ENCODE measurements around the gene EEFSEC.
A peak's percentile ranks its signal among the peaks of the same experiment; 100 is the strongest.

Gene EEFSEC

GRCh38 chr3:128317698-128318231, 164.5 kb downstream of the EEFSEC start:
- DNase-seq (ENCODE audit: low spot score): no peak

GRCh38 chr3:128318275-128318941, 165.1 kb downstream of the EEFSEC start:
- no peak for DNase-seq (ENCODE audit: low spot score)

- DNase-seq (ENCODE audit: low spot score): no peak
Observed at GRCh38 chr3:128319107-128319506, 165.8 kb downstream of the EEFSEC start.

DNA sequence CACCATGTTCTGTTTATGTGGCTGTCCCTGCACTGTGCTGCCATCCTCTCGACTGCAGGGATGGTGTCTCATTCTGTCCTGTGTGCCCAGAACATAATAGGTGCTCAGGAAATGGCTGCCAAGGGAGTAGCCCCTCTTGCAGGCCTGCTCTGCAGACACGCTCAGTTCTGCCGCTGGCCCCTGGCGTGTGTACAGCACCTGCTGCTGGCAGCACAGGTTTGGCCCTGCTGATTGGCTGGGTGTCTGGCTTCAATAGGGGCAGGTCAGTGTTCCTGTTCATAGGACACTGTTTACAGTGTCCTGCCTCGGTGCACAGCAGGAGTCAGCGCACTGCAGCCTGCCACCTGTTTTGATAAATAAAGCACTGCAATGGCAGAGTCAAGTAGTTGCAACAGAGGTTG, 166.5 kb downstream of the EEFSEC start:
- DNase-seq (ENCODE audit: low spot score): no peak

GRCh38 chr3:128320551-128321340, 167.5 kb downstream of the EEFSEC start:
- no peak for DNase-seq (ENCODE audit: low spot score)

- no peak for DNase-seq (ENCODE audit: low spot score)
Observed at GRCh38 chr3:128321418-128321817, 168.1 kb downstream of the EEFSEC start.

DNA sequence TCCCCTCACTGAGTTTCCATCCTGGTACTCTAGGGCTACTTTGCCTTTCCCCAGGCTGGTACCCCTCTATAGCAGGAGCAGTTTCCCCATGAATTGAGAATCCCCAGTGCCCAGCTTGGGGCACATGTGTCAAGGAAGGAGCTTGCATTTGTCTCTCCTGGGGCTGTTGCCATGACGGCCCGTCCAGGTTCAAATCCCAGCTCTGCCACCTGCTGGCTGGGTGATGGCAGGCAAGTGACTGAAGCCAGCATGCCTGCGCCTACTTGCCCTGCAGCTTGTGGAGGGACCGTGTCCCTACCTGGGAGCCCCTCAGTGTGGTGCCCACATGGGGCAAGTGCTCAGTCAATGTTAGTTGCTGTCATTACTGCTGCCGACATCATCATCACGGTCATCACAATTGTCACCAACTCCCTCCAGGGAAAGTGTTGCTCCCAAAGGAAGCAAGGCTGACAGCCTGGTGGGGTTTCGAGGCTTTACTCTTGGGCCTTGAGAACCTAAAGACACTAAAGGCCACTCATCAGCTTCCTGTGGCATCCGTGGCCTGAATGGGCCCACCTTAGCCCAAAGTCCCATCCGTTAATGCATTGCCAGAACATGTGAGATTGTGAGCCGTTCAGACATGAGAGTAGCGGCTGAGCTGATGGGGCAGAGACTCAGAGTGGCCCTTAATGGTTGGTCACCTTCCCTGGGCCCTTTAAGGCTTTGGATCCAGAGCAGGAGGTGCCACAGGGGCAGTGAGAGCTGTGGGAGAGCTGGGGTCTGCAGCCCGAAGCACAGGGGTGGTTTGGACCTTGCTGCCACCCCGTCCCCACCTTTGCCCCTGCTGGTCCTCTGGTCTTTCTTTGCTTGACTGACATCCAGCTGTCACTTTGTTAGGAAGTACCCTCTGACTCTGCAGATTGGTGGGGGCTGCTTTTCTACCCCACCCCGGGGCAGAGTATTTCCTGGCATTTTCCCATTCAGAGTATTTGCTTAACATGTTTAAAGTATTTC, 169.0 kb downstream of the EEFSEC start:
- peak; percentile 32 for DNase-seq (ENCODE audit: low spot score)

DNA sequence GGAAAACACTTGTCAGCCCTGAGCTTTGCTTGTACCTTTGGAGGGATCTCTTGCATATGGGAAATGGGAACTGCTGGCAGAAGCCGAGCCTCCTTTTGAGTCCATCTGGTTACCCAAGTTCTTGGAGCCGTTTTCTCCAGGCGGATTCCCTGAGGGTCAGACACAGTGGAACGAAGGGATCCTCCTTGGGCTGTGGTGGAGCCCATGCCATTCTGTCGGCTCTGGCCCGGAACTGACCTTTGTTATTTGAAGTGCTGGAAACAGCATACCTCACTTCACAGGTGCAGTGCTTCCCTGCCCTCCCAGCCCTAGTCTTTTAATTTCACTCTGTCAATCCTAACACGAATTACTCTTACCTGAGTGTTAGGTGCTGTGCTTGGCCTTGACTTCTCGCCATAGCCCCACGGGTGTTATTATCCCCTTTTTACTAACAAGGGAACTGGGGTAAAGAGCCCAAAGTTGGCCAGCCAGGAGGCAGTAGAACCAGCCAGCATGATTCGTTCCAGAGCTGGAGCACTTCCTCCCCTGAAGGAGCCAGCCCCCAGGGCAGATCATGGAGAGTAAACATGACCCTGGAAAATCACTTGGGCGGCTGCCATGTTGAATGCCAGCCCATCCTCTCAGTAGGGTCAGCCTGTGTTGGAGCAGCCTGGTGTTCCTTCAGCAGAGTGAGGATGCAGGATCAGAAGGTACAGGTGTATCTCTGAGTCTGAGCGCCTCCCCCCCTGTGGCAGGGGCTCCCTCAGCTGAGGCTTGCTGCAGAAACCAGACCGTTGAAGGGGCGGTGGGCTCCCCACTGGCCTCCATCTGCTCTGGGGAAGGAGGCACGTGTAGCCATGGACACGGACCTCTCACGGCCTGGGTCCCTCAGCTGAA, 170.2 kb downstream of the EEFSEC start:
- DNase-seq (ENCODE audit: low spot score): no peak

DNA sequence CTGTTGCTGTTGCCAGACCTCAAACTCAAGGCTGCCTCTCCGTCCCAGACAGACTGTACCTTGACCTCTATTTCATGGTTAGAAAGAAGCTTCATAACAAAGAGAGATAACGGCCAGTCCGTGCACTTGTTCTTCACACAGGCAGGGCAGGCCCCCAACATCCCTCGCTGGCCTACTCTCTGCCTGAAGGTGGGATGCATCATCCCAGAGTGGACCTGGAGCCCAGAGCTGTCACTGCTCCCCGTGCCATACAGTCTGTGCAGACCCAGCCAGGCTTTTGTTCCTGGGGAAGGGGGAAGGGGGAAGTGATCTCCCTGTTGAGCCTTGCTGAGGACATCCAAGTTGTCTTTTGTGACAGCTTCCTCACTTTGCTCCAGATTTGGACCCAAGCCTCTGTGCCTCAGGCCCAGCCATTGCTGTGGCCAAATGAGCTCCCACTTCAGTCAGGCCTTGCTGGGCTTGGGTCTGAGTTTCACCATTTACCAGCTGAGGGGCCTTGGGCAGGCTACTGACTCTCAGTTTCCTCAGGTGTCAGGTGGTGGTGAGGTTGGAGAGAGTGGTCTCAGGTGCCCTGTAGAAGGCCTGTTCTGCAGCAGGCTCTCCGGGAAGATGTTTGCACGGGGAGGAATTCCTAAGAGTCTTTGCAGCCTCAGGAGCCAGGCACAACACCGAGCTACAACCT, 171.8 kb downstream of the EEFSEC start:
- DNase-seq (ENCODE audit: low spot score): no peak

- no peak for DNase-seq (ENCODE audit: low spot score)
Observed at GRCh38 chr3:128326051-128326823, 173.0 kb downstream of the EEFSEC start.

GRCh38 chr3:128327606-128328031, 174.3 kb downstream of the EEFSEC start:
- DNase-seq (ENCODE audit: low spot score): no peak

DNA sequence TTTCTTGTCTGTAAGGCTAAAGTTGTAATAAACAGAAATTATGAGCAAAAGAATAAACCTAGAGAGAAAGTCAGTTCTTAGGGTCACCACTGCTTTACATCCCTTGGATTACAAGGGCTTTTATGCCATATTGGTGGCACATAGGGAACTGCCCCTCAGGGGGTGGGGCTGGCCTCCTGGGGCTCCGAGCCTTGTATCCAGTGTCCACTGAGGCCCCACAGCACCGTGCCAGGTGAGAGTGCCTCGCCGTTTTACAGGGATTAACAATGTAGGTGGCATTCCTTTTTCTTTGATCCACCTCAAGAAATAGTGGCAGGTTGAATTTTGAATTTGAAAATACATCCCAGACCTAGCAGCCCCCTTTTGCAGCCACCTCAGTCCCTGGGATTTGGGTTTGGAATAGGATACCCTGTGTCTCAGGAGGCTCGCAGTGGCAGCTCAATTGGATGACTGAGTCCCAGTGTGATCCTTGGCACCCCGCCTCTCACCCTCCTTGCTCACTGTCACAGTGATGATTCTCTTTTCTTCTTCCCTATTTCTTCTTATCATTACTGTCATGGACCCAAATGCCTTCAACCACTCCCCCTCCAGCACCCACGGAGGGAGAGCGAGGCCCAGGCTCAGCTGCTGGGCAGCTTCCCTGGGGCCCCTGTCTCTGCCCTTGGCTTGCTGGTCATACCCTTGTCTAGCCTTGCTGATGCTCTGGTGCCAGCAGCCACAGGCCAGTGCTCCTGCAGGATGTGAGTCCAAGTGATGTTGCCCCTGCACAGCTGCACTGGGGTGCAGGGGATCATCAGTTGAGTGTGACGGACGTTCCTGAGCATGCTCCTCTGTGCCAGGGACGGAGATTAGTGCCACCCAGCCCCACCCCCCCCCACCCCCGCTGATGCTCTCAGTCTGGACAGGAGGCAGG, 175.5 kb downstream of the EEFSEC start:
- DNase-seq (ENCODE audit: low spot score): no peak

DNA sequence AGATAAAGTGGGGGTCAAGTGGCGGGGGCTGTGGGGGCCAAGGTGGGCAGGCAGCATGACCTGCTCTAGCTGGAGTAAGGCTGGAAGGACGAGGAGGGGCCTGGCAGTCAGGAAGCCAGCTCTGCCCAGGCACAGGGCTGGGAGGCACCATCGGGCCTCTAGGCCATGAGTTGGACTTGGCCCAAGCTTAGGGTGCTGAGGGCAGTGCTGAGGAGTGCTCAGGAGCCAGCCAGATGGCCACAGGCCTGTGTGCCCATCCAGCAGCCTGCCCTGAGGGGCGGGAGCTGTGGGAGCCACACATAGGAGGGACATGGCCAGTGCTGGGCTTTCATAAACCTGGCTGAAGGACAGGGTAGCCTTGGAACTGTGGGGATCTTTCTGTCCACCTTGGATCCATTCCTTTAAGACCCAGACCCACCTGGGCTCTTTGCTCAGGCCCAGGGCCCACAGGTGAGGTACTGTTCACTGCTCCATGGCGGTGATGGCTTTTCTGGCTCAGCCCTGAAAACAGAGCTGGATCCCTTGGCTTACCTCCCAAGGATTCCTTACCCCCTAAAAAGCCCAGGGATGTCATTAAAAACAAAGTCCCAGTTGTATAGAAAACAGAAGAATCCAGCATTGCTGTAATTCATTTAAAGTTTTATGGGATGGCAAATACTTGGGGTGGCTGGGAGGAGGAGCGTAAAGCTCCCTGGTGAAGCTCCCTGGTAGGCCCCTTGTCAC, 176.4 kb downstream of the EEFSEC start:
- no peak for DNase-seq (ENCODE audit: low spot score)

DNA sequence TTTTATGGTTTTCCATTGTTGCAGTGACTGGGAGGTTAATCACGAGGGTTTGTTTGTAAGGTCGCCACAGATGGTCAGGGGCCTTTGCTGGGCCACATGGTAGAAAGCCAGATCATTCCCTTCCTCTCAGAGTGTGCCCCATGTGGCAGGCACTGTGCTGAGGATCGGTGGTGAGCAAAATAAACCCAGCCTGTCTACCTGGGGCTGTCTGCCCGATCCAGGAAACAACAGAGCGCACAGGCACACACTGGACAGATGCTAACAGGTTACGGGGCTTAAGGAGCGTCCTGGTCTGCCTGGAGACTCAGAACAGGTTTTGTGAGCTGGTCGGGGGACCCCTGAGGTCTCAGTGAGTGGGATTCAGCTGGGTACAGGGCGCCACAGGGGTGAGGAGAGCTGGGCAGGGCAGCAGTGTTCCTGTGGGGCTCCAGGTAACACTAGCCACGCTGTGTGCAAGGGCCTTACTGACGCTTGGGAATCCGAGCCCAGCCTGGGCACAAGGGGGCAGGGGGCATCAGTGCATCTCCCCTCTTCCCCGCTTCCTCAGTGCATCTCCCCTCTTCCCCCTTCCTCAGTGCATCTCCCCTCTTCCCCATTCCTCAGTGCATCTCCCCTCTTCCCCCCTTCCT, 177.0 kb downstream of the EEFSEC start:
- no peak for DNase-seq (ENCODE audit: low spot score)

DNA sequence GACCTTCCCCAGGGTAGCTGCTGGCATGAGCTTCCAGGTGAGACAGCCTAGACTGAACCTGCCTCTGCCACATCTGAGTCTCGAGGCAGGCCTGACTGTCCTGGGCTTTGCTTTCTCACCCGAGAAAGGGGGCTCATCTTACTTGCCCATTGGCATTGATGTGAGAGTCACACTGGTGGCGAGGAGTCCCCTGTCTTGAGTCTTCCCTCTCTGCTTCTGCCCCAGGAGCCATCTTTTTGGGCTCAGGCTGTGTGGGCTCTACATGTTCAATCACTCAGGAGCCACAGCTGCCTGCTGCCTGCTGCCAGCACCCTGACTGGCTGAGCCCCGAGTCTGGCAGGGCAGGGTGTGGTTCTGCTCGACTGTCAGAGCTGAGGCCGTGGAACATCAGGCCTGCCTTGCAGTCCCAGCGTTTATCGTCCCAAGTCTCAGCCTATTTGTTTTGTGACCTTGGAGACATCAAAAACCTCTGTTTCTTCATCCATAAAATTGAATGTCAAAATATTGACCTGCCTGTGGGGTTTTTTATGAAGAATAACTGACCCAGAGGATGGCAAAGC, 180.9 kb downstream of the EEFSEC start:
- DNase-seq (ENCODE audit: low spot score): no peak

- DNase-seq (ENCODE audit: low spot score): no peak
Observed at GRCh38 chr3:128334766-128335165, 181.5 kb downstream of the EEFSEC start.

DNA sequence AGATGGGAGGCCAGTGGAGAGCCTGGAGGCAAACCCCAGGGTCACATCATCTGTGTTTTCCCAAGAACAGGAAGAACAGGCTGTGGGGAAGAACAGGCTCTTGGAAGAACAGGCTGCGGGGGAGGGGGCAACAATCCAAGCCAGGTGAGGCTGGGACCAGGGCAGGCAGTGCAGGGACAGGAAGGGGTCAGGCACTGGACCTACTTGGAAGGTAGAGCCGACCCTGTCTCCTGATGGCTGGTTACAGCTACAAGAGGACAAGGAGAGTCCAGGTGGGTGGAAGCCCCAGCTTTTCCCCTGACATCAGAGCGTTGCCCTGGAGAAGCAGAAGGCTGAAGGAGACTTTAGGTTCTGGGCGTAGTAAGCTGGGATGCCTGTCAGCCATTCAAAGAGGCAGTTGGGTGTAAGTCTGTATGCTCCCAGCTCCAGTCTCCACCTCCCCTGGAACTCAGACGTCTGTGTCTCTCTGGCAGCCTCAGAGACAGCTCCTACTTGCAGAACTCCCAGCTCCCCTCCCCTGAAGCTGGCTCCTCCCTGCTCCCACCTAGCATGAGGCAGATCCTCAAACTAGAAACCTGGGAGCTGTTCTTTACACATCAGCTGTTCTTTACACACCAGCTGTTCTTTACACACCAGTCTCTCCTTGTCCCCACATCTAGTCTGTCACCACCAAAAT, 182.5 kb downstream of the EEFSEC start:
- no peak for DNase-seq (ENCODE audit: low spot score)

All from kidney capillary endothelial cell (primary cell).